ENCODE measurements around the gene TCEANC.
A peak's percentile ranks its signal among the peaks of the same experiment; 100 is the strongest.
"Not testable (repeated sequence)": the region's sequence is repeated elsewhere in the genome, so short reads cannot be mapped to it uniquely, and the experiment has no call there.

Gene TCEANC

GRCh38 chrX:13659063-13659462 is 6.1 kb downstream of the TCEANC start:
- no peak for DNase-seq

DNA sequence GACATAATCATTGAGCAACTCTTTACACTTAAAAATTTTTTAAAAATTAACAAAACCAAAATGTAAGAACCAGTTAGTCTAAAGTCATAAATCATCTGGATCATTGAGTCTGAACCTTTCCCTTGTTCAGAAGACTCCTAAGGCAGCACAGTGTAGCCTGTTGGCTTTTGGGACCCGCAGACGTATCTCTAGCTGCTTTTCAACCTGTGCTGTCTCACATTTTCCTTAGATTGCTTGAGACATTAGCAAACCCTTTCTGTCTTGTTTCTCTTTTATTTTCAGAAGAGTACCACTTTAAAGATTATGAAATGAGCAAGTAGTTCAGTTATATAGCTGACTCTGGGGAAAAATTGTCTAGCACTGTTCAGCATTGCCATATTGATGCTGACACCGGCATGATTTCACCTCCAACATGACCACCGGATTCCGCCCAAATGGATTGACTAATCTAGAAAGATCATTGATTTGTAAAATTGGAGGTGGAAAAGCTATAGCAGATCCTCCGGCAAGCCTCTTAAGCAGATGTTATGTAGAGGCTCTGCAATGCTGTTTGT is 8.9 kb downstream of the TCEANC start:
- no peak for DNase-seq

DNA sequence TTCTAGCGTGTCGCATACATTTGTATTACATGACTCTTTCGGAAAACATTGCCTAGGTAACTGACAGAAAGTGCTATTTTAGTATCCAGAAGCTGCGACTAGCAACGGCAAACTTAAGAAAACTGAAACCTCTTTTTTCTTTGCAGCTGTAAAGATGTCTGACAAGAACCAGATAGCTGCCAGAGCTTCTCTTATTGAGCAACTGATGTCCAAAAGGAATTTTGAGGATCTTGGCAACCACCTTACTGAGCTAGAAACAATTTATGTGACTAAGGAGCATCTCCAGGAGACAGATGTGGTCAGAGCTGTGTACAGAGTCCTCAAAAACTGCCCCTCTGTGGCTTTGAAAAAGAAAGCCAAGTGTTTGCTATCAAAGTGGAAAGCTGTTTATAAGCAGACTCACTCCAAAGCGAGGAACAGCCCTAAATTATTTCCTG is 9.4 kb downstream of the TCEANC start:
- DNase-seq = no peak

DNA sequence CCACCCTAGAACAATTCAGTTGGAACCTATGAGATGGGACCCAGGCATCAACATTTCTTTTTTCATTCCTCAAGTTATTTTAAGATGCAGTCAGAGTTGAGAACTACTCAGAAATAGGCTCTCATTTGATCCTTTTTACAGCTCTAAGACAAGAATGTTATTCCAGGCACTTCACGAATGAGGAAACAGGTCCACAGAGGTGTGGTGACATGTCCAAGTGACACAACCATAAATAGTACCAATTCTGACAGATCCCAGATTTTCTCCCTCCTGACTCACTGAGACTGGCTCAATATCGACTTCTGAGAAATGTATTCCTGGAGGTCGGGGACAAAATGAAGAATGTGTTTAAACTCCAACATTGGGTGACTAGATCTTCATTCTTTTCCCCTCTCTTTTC is 11.1 kb downstream of the TCEANC start:
- DNase-seq = no peak

- peak; percentile 0 for DNase-seq
Measured at GRCh38 chrX:13666836-13667235, 13.9 kb downstream of the TCEANC start.

GRCh38 chrX:13667919-13668318 is 15.0 kb downstream of the TCEANC start:
- DNase-seq = no peak

GRCh38 chrX:13669246-13669737 is 16.4 kb downstream of the TCEANC start:
- DNase-seq = peak; percentile 54

DNA sequence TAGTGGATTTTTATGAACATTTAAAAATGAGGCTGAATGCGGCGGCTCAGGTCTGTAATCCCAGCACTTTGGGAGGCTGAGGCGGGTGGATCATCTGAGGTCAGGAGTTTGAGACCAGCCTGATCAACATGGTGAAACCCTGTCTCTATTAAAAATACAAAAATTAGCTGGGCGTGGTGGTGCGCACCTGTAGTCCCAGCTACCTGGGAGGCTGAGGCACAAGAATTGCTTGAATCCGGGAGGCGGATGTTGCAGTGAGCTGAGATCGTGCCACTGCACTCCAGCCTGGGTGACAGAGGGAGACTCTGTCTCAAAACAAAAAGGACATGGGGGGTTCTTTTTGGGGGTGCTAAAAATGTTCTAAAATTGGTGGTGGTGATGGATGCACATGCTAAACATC is 16.8 kb downstream of the TCEANC start:
- DNase-seq = not testable (repeated sequence)

DNA sequence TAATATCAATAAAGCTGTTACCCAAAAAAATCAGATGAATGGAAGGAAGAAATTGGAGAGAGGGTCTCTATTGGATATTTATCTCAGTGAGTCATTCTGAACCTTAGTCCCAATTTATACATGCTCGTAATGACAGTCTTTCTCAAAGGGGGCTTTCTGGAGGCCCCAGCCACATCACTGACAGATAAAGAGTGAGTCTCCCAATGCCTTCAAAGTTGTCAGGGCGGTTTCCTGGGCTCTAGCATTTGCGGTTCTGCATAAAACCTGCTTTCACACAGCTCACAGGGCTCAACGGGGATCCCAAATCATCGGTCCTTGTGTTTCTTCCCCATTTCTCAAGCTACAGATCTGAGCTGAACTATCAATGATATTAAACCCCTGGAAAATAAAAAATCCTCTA is 17.3 kb downstream of the TCEANC start:
- DNase-seq = no peak

DNA sequence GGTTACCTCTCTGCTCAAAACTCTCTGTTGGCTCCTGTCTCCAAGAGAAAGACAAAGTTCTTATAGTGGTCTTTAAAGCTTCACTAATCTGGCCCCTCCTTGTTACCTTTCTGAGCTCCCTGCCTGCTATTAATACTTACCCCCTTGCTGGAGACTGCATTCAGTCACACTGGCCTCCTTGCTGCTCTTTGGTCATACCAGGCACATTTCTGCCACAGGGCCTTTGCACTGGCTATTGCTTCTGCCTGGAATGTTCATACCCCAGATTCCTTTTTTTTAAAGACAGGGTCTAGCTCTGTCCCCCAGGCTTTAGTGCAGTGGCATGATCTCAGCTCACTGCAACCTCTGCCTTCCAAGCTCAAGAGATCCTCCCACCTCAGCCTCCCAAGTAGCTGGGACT is 20.1 kb downstream of the TCEANC start:
- DNase-seq = no peak

DNA sequence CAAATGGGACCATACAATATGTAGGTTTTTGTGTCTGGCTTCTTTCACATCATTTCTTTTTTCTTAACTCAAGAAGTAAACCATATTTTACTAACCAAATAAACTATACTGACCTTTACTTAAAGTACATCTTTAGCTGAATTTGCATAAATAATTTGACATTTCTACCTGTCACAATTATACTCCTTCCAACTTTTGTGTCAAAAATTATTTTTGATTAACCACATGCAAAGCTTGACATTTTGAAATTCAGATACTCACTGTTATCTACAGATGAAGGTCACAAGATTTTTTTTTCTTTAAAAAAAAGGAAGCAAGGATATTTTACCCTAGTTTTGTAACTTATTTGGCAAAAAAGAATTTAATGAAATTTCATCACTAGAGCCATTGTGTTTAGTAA is 23.9 kb downstream of the TCEANC start:
- DNase-seq = no peak

DNA sequence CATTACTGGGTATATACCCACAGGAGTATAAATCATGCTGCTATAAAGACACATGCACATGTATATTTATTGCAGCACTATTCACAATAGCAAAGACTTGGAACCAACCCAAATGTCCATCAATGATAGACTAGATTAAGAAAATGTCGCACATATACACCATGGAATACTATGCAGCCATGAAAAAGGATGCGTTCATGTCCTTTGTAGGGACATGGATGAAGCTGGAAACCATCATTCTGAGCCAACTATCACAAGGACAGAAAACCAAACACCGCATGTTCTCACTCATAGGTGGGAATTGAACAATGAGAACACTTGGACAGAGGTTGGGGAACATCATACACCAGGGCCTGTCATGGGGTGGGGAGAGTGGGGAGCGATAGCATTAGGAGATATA is 26.8 kb downstream of the TCEANC start:
- DNase-seq = not testable (repeated sequence)

GRCh38 chrX:13681595-13681994 is 28.7 kb downstream of the TCEANC start:
- DNase-seq = no peak

- no peak for DNase-seq
Measured at GRCh38 chrX:13684361-13684760, 31.4 kb downstream of the TCEANC start.

- no peak for DNase-seq
Measured at GRCh38 chrX:13685126-13685763, 32.3 kb downstream of the TCEANC start.

- DNase-seq = no peak
Measured at GRCh38 chrX:13687203-13687602, 34.3 kb downstream of the TCEANC start.

DNA sequence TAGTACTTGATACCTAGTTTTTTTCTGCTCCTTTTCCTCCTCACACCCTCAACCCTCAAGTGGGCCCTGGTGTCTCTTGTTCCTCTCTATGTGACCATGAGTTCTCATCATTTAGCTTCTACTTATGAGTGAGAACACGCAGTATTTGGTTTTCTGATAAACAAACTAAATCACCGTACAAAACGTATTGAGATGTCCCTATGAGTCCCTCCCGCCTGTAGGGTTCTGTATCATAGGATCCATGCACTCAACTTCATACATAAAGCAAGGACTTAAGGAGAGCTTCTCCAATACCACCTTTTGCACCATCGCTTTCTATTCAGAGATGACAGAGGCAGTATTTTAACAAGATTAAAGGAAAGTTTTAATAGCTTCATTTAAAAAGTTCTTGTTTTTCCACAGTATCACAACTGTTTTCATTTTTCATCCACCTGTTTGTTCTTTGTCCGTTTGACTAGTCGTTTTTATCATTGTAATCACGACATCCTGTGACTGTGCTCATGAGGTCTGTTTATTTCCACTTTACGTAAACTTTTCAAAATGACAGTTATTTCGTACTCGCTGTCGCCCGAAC is 35.5 kb downstream of the TCEANC start:
- no peak for DNase-seq

DNA sequence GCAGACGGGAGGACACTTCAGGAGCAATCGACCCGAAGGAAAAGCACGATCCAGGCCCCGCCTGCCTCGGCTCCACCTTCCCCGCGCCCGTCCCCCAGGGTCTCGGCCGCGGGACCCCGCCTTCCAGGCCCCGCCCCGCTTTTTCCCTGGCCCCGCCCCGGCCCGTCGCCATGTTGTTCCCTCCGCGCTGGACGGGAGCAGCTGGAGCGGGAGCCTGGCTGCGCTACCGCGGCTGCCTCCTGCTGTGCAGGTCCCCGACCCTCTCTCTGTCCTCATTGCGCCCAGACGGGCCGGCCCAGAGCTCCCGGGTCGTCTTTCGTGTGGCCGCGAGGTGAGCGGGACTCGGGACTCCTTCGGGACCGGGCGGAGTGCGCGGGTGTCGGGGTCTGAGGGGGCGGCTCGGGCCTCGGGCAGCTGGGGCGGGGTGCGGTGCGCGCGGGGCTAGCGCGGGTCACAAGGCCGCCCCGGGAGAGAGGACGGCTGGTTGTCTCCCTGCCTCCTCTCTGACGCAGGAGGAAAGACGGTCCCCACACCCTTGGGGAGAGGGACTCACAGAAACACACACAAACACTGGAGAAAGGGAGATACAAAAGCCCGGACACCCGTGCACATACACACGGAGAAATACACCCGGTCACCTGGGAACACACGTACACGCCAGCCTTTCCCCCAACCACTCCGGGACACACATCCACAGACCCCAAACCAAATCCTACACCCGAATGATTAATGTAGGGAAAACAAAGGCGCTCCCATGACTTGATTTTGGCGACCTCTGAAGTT is 36.2 kb downstream of the TCEANC start, which contains the start of gene RAB9A:
RAB9A (plus strand) TSS at position 171 of the 783 bp plus-strand sequence. CDS start 19,619 bp downstream, outside the sequence.
- DNase-seq = peak; percentile 21

DNA sequence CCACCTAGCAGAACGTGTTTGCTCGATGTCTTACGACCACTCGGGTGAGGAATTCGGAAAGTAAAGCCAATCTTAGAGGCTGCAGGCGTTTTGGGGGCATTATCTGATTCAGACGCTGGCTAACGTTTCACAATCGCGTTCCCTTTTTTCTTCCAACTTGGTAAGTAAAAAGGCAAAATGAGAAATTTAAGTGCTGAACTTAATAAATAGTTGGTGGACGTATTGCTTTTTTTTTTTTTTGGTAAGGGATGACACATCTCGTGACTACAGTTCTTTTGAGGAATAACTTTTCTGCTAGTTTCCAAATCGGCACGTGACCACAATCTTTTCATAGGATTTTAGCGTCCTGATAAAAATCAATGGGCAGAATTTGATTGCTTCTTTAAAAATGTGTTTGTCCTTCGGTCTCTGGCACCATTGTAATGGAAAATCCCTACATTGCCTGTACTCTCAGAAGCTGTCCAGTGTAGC is 36.8 kb downstream of the TCEANC start:
- DNase-seq = no peak

DNA sequence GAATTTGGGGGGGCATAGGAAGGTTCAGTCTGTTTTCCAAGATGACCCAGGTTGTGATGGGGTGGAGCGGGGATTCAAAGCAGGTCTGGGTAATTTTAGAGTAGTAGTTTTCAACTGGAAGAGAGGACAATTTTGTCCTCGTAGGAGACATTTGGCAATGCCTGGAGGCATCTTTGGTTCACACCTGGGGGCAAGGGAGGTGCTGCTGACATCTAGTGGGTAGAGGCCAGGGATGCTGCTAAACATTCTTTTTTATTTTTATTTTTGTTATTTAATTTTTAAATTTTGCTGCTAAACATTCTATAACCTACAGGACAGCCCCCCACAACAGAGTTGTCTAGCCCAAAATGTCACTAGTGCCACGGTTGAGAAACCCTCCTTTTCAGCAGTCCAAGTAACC is 37.9 kb downstream of the TCEANC start:
- no peak for DNase-seq

- no peak for DNase-seq
Measured at GRCh38 chrX:13691841-13692371, 39.0 kb downstream of the TCEANC start.

DNA sequence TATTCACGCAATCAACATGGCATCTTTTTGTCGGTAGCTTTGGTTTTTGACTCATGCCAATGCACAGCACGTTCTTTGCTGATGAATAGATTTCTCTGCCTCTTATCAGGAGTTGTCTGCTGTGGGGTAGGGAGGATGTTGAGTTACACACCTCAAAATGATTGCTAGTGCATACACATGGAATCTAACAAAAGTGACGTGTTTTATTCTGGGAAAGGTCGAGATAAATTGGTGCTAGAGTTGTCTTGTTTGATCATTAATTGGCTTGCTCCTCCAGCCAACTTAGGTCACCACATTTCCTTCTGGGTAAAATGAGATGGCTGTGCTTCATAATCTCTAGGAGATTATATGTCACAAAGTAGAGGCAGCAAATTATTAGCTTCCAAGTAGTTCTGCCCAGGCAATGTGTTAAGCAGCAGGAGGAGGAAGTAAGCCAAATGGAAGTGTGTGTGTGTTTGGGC is 39.9 kb downstream of the TCEANC start:
- no peak for DNase-seq

GRCh38 chrX:13693341-13693961 is 40.5 kb downstream of the TCEANC start:
- no peak for DNase-seq

Measured in DMS153 (cell line).